ENCODE measurements around the gene MEF2D.

GRCh38 chr1:156434989-156435544 lies 65.5 kb downstream of the MEF2D start:
- no peak for TF ChIP-seq YY1 (IDR thresholded peaks at IDR 0.05; ENCODE audit: insufficient read depth, insufficient read length)
- no peak for TF ChIP-seq SUZ12 (IDR thresholded peaks at IDR 0.05; ENCODE audit: extremely low read depth, insufficient read depth, insufficient read length)
- TF ChIP-seq ZNF274 (IDR thresholded peaks at IDR 0.05; ENCODE audit: low read depth, low read length): no peak

Measured in NT2/D1 (cell line).